SKM-1 treated with dmso at 0.1 percent for 144 hours (cell line): ENCODE results near the gene DENND1A.

Experiments used
- DNase-seq: peaks from one replicate; lab custom pipeline; 2025; ENCODE audit not compliant: unreplicated experiment; lab: John Stamatoyannopoulos, UW

Gene DENND1A

DNA sequence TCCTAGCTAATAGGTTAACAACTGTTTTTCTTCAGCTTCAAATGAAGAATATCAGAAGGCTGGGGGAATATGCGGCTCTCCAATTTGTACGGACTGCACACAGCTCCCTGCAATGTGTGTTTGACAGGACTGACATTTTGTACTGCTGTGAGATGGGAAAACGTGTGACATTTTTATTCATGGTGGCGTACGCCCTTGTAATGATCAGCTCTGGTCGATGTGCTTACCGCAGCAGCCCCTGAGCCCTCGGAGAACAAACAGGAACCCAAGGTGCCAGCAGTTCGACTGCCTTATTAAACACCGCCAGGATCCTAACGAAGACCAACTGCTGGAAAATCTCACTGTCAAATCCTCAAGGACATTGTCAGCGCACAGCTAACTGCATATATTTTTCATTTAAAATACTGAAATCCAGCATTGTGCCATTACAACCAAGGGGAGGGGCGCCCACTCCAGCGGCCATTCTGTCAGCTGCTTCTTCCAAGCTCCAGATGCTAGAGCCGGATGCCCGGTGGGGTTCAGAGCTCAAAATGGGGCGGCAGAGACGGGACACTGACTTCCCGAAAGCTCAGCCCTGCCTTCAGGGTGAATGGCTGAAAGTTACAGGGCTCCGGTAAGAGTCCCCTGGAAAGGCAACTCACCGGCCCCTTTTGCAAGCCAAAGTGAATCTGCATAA is 507.2 kb downstream of the DENND1A start:
- DNase-seq, result no peak

DNA sequence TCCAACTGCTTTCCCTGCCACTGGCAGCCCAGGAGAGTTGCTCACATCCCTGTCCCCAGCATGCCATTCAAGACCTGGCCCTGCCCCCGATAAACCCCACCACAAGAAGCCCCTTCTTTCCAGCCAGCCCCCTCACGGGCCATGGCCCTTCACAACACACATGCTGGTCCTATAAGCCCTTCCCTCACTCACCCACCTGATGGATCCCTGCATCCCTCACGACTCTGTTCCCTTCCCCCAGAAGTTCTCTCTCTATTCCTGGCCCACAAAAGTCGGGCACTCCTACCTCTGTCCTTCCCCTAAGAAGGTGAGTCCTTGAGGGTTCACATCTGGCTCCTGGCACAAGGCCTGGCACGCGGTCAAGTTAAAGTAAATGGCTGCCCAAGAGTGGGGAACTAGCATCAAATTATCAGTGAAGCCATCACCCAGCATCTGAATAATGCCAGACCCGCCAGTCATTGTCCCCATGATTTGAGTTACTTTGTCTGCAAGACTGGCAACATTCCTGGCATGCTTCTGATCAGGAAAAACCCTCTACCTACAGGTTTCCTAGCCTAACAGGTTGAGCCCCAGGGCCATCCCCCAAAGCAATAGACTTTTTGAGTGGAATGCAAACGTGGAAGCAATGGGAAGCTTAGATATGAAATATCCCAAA is 508.0 kb downstream of the DENND1A start:
- no peak for DNase-seq

DNA sequence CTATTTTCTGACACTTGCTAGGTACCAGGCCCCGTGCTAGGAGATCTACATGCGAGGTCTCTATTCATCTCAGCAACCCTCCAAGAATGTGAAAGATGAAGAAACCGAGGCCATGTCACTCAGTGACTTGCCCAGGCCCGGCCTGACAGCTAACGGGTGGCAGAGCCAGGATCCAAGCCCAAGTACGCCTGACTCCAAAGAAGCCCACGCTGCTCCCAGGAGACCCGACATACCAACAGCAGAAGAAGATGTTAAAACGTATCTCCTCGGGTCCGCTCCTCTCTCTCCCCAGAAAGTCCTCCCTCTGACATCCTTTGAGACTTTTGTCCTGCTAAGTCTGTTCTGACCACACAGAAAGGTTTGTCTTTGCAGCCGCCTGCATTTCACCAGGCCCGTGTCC is 508.7 kb downstream of the DENND1A start:
- no peak for DNase-seq

DNA sequence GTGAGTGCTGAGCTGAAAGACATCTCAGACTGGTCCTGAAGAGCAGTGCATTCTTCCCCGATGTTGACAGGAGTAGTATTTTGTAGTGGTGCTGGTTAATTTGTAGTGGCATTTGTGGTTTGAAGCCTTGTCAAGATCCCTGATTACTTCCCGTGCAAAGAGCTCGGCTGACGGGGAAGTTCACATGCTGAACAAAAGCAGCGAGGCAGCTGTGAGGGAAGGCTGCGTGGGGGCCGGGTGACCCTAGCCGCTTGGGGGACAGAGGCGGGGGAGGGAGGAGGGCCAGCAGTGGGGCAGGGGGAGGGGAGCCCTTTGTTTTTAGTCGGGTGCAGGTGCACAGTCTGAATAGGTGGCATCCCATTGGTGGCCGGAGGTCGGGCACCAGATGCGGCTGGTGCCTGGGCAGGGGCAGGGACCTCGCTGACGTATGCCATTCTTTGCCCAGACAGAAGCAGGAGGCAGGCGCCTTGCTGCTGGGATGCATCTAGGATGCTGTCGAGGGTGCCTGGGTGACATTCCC is 509.3 kb downstream of the DENND1A start:
- no peak for DNase-seq

DNA sequence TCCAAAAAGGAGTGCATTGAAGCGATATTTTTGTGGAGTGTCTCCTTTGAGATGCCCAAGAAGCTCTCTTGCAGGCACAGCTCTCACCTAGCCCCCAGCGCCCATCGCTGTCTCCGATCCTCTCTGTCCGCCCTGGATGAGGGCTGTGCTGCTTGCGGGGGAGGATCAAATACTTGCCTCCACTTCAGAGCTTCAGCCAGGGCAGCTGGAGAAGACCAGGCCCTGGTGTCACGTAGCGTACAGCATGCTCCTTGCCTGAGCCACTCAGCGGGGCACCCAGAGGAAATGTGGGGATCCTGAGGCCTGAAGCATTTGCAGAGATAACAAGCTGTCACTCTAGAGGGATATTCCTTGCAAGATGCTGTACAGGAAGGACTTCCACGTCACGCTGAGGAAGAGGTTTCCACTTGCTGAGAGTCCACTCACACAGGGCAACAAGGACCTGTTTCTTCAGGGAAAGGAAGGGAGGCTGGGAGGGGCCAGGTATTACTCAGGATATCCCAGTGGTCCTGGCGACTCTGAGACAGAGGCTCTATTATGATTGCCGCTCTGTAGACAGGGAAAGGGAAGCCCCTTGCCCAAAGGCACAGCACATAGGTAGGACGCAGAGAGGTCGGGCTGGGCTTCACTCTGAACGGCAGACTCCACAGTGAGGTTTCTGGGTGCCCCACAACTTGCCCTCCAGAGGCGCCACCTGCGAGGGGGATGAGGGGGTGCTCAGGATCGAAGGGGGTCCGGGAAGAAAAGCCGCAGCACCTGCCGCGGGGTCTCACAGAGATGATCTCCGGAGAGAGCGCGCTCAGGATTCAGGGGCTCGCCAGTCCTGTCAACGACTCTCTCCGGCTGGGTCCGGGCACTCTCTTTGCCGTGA is 510.0 kb downstream of the DENND1A start:
- DNase-seq, result no peak

DNA sequence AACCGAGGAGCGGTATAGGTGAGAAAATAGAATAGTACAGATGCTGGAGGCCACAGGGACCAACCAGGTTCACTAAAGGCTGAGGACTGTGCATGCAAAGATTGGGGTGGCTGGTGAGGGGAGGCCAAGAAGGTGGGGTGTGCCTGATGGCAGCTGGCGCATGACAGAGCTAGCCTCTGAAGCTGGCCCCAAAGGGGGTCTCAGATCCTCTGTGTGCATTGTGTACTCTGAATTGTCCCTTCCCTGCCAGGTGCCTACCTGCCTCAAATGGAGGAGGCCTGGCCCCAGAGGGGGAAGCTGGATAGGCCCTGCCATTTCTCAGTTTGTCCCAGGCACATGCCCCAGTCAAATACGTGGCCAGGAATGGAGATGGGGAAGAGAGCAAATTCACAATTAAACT is 510.8 kb downstream of the DENND1A start:
- no peak for DNase-seq

DNA sequence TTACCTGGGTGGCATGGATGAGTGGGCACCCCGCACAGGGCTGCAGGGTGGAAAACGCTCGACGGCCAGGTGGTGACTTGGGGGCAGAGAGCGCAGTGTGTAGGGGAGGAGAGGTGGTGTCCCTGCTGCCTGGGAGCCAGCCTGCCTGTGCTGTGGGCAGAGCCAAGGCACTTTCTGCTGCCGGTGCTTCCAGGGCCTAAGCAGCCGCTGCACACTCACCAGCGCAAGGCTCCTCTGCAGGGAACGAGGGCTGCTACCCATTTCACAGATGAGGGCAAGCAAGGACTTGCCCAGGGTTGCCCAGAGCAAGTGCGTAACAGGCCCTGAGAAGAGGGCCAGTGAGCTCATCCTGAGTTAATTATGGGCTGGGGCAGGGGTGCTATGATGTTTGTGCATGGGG is 511.4 kb downstream of the DENND1A start:
- no peak for DNase-seq

DNA sequence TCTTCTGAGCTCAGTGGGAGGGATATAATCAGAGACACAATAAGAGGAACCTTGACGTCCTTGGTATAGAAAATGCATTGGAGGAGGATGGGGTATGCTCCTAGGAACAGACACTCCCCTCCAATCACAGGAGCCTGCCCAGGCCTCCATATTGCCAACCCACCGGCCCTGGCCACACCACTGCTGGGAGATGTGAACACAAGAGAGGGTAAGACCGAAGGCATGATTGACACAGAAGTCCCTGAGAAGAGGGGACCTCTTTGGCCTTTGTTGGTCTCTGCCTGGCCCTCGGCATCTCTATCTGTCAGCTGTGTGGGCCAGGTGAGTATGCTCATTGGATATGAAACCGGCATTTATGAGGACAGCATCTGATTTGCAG is 511.9 kb downstream of the DENND1A start:
- DNase-seq, result no peak

DNA sequence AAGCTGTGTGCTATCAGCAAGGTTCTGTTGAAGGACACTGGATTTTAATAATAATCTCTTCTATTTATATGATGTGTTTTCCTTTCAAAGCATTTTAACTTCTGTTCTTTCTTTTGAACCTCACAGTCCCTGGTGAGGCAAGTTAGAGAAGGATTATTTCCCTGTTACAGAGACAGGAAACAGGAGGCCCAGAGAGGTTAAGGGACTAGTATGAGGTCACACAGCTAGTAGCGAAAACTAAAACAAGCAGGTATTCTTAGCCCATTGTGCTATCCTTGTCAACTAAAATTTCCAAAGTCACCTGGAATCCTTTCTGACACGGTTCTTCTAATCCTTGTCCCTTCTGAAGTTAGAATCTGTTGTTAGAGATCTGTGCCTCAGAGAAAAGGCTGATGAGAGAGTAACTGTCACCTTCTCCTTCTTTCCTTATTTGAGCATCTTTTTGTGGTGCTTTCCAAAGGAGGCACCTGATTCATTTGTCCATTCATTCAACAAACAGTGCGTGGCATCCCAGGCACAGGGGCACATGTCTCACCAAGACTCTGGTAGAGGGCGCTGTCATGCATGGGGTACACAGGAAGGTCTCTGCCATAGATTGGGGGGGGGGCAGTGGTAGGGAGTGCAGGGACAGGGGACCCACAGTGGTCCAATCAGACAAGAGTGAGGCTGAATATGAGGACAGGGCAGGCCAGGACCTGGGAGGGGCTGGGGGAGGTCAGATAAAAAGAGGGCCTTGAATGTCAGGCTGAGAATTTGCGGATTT is 512.5 kb downstream of the DENND1A start:
- no peak for DNase-seq

DNA sequence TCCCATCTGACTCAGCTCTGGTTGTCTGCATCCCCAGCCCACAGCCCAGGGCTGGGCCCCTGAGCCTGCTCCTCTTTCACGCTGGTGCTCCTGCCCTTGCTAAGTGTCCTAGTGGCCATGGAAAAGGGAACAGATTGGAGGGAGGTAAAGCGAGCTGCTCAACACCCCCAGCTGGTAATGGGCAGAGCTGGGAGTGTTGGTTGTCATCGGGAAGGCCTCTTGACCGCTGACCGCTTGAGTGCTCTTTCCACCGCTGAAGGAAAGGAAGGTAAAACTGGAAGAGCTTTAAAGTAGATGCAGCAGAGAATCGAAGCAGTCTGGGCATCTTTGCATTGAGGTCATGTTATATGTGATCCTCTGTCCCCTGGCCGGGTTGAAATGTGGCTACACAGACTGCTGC is 513.8 kb downstream of the DENND1A start:
- DNase-seq, result no peak

DNA sequence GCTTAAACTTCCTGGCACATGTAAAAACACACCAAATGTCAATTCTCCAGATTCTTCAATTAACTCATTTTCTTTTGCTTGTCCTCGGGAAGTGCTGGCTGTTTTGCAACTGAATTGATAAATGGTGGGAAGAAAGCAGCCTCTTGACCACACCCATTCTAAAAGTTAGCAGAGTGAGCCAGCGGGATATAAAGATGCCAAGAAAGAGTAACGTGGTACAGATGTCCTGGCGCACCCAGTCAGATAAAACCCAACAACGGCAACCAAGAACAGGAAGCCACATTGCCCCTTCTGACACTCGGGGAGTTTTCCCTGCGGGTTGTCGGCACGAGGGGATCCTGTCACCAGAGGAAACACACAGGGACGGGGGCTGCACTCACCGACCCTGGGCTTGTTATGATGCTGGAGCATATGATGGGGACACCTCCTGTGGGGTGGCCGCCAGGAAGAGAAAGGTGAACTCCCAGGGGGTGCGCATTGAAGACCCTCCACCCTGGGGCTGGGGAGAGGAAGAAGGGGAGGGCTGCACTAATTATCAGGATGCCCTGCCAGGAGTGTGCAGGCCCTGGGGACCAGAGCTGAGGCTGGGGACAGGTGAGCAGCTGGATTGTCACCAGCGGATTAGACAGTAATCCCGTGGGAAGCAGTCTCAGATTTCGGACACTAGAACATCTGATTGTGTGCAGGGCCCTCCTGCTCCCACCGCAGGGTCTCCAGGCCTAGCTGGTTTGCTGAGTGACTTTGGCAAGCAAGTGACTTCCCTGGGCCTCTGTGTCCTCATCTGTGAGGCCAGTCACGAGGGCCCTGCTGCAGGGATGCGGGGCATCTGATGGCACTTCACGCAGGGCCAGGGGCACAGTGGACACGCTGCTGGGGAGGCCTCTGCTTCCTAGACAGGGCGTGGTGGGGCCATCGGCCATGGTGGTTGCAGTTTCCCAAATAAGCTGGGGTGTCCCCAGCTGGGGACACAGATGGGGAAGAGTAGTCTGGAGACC is 514.7 kb downstream of the DENND1A start:
- DNase-seq, result no peak

DNA sequence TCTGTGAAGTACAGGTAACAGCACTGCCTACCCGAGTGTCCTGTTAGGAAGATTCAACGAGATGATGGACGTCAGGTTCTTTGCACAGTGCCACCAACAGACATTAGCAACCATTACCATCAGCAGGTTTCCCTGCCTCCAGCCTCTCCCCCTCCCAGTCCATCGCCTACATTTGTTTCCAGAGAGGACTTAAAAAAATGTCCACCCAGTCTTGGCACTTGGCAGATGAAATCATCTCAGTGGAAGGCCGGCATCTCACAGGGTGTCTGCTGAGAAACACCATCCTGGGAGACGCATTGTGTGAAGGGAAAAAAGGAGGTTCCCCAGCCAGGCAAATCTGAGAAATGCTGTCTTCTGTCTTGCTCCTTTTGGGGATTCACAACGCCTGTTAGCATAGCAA is 515.7 kb downstream of the DENND1A start:
- no peak for DNase-seq

DNA sequence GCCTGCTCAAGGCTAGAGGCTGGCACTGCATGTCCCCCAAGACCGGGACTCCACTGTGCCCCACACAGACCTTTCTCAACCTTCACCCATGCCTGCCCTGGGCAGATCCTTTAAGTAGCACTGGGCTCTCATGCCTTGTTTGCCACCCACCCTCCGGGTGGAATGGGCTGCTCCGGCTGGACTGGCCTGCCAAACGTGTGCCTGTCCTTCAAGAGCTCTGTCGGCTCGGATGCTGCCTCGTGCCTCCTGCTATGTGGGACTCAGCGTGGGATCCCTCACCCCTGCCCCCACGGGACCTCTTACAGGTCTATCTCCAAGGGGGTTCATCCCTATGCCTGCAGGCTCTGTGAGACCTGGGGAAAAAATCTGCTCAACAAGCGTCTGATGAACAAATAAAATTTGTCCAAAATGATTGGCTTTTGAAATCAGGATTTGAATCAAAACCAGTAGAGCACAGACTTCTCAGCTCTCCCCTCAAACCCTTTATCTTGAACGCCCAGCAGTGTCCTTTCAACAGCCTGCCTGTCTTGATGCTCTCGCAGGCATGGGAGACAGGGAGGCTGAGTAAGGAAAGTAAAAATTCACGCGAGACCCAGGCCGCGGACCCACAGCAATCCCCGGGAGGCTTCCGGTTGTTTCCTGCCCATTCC is 517.6 kb downstream of the DENND1A start:
- DNase-seq, result no peak

DNA sequence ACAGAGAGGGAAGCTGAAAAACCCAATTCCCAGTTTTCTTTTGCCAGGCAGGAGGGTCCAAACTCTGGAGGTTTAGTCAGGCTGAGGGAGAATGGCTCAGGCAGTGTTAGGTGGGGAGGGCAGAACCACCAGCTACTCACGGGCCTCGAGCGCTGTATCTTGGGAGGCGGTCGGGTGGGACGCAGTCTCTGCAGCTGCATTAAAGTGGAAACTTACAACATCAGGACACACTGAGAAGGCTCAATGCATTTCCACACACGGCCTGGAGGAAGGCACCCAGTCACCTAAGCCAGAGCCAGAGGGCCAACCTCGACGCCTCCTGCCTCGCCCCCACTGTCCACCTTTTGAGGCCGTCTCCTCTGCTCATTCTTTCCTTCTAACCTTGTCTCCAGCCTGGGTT is 518.3 kb downstream of the DENND1A start:
- DNase-seq, result no peak

DNA sequence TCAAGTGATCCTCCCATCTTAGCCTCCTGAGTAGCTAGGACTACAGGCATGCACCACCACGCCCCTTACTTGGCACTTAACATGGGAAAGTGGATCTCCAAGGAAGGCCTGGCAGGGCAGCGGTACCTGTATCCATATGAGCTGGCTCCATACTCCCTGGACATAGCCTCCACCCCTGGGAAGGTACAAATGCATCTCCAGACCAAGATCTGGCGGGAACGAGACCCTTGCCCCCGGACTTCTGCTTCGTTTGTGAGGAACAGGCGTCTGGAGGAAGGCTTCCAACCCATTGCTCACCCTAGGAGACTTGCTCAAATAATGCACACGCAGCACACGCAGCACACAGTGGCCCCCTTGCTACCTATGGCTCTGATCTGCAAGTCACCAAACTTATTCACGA is 518.7 kb downstream of the DENND1A start:
- no peak for DNase-seq

DNA sequence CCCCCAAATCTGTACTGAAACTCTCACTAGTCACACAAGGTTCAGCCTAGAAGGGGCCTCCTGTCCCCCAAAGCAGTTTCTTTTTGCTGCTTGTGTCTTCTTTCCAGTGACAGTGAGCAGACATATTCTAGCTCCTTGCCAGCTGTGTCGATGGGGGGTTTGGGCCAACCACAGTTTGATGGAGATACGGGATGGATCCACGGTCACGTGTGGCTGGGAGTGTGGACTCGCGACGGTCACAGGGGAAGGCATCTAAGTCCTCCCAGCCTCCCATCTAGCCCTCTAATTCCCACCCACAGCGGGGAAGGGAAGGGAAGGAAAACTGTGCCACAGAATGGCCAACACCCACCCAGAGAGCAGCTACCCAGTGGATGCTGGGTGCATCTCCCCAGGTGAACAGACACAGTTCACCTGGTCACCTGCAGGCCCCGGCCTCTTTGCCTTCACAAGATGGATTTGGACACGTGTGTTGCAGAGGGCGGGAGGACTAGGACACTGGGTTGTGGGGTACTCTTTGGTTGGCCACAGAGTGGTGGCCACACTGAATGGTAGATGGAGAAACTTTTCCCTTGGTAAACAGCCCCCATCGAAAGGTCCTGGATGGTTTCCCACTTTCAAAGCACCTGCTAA is 519.5 kb downstream of the DENND1A start:
- DNase-seq, result no peak

DNA sequence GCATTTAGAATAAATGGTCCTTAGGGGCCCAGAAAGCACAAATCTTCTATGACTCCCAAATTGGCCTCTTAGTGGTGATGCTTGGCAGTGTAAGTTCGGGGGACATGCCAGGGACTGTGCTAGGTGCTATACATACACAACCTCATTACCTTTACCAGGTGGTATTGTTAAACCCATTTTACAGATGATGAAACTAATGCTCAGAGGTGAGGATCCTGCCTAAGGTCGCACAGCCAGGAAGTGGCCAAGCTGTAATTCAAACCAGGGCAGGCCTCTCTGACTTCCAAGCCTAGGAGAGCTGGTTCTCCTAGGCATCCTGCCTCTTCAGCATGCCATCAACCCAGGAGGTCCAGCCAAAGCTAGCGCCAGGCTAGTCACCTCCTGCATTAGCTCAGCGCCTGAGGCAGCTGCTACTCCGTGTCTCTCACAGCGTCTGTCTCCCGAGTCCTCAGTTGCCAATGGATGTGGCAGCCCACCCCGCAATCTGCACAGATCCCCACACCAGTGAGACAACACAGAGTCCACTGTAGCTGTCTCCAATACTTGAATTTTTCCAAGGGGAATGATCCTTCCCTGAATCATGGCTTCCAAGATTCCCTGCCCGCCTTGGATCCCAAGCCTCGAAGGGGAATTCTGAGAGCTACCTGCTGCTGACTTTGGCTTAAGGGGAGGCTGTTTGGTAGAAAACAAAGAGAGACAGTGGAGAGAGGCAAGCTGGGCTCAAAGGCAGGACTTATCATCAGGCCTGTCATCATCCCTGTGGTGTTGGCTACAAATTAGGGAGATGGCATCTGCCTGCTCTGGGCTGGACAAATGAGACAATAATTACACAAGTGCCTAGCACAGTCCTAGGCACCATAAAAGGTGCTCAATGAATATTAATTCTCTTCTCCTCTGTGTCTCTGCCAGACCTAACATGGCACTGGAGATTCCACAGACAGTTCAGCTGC is 521.3 kb downstream of the DENND1A start:
- no peak for DNase-seq
